Prostate gland (tissue), 2 donors: ENCODE data around the gene PPM1G. TPM values are rescaled to one million over a fixed set of nuclear protein-coding genes. Genes with fewer than 3 reads are reported as not detected.

Experiments
- DNase-seq: peaks from one replicate; pipeline ENCODE4 v3.0.0-alpha.2; 2019; ENCODE audit warnings: low spot score
- H3K27ac ChIP-seq, 2 donors: fragments of 200-600 bp; sonication (generic); 2 replicates each; pipeline ENCODE4 v1.5.1; 2017 to 2019
- H3K27me3 ChIP-seq: fragments of 200-600 bp; sonication (generic); replicated peaks from 2 replicates; pipeline ENCODE4 v1.5.1; 2019; ENCODE audit not compliant: insufficient read depth
- H3K36me3 ChIP-seq, 2 donors: fragments of 200-600 bp; sonication (generic); 1 replicate in 1 of 2; 2 replicates in 1 of 2; pipeline versions ENCODE4 v1.5.1 to v1.8.1; 2017 to 2019
- H3K4me1 ChIP-seq: fragments of 200-600 bp; sonication (generic); replicated peaks from 2 replicates; pipeline ENCODE4 v1.5.1; 2019
- H3K4me3 ChIP-seq, 2 donors: fragments of 200-600 bp; sonication (generic); 2 replicates each; pipeline ENCODE4 v1.5.1; 2017 to 2019
- H3K9me3 ChIP-seq: fragments of 200-600 bp; sonication (generic); 2 replicates; pipeline ENCODE4 v1.5.1; 2017
- POLR2A ChIP-seq: fragments of 450-650 bp; IDR thresholded peaks from one replicate; pipeline ENCODE4 v1.6.1; 2016; ENCODE audit warnings: antibody characterized with exemption, mild to moderate bottlenecking
- POLR2AphosphoS5 ChIP-seq: sonication (generic); formaldehyde crosslinking; IDR thresholded peaks from one replicate; pipeline ENCODE4 v1.6.1; 2017; ENCODE audit warnings: antibody characterized with exemption
- WGBS: methylation state at CpG from one replicate; pipeline ENCODE4 v1.1.5; 2018; 5-methylcytosine and 5-hydroxymethylcytosine counted together
- intact Hi-C: fragments of 100-400 bp; cut with DNase I; formaldehyde crosslinking; loops from one replicate; pipeline ENCODE4 v1.14.2; 2022
- total RNA-seq, 2 donors: library from RNA; depleted of rRNA; stranded (reverse); fragments of >200 nt; gene quantifications; one replicate each; pipeline ENCODE4 v1.1.0, GENCODE V29; 2016
- TF ChIP-seq, protein P1 (sequence below), 4 experiments: fragments of 200-600 bp in 2 of 4; fragments of 450-650 bp in 2 of 4; sonication (generic) in 2 of 4; IDR thresholded peaks; 1 replicate in 3 of 4; 2 replicates in 1 of 4; pipeline ENCODE4 v1.5.1; 2016 to 2019; ENCODE audit warnings: antibody characterized with exemption in 4 of 4, mild to moderate bottlenecking in 2 of 4, moderate library complexity in 2 of 4

PPM1G gene
- total RNA-seq, 2 donors from 2014 or later = 57.2 to 65.4 TPM

GRCh38 chr2:27378809-27379290 lies 30.5 kb downstream of the PPM1G start:
- H3K4me3 ChIP-seq = no peak overlapping the region
- intact Hi-C loops = loop anchor here (10.0 kb wide), 1 partner anchor 164 kb away; the partner anchor contains the start of genes ATRAID, CAD and SLC5A6
- no peaks in the 10 kb centered on the region for H3K27me3 ChIP-seq
- H3K27ac ChIP-seq = no peak overlapping the region
- 84% methylated on average over 9 of the region's 9 CpGs for WGBS
- no peaks in the 10 kb centered on the region for H3K9me3 ChIP-seq
- TF ChIP-seq POLR2A (no peak), POLR2AphosphoS5 (no peak)
- TF ChIP-seq, protein P1, sequence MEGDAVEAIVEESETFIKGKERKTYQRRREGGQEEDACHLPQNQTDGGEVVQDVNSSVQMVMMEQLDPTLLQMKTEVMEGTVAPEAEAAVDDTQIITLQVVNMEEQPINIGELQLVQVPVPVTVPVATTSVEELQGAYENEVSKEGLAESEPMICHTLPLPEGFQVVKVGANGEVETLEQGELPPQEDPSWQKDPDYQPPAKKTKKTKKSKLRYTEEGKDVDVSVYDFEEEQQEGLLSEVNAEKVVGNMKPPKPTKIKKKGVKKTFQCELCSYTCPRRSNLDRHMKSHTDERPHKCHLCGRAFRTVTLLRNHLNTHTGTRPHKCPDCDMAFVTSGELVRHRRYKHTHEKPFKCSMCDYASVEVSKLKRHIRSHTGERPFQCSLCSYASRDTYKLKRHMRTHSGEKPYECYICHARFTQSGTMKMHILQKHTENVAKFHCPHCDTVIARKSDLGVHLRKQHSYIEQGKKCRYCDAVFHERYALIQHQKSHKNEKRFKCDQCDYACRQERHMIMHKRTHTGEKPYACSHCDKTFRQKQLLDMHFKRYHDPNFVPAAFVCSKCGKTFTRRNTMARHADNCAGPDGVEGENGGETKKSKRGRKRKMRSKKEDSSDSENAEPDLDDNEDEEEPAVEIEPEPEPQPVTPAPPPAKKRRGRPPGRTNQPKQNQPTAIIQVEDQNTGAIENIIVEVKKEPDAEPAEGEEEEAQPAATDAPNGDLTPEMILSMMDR (IDR thresholded peaks at IDR 0.05) = no peak
- peaks cover 17 to 24% of the 10 kb centered on the region in 2 donors for H3K36me3 ChIP-seq
- DNase-seq = no peak
- peaks cover 5% of the 10 kb centered on the region for H3K4me1 ChIP-seq

DNA sequence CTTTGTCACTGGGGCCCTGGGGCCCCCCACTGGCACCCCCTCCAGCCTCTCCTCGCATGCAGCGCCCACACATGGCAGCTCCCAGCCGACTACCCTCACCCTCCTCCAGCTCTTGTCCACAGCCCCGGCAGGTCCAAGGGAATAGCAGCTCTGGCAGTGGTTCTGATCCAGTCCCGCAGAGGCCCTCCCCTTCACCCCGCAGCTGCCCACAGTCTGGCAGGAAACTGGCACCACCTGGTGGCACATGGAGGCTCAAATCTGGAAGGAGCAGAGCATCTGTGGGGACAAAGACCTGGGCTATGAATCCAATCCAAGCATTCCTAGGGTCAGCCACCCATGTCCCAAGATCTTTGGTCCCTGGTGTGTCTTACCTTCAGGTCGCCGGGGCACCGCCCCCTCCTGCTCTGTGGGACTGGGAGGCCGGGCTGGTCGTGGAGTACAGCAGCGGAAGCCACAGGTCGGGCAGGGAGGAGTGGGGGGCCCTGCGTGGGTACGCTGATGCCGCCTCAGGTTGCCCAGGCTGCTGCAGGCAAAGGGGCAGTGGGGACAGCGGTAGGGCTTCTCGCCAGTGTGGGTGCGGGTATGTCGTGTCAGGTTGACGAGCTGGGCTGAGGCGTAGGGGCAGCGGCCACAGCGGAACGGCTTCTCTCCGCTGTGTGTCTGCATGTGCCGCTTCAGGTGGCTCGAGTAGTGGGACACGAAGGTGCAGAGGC lies 31.1 kb downstream of the PPM1G start:
- TF ChIP-seq POLR2A = no peak
- TF ChIP-seq, protein P1 (IDR thresholded peaks at IDR 0.05) = peak in 1 of 4 experiments; percentile 11
- Histone ChIP-seq H3K4me3 (no peak overlapping the region), H3K4me1 (peaks cover 5% of the 10 kb centered on the region), H3K9me3 (no peaks in the 10 kb centered on the region), H3K36me3 (peaks cover 14 to 20% of the 10 kb centered on the region in 2 donors), H3K27ac (no peak overlapping the region), H3K27me3 (no peaks in the 10 kb centered on the region)
- intact Hi-C loops = loop anchor here (10.0 kb wide), 1 partner anchor 163 kb away; the partner anchor contains the start of genes ATRAID, CAD and SLC5A6
- DNase-seq = no peak
- WGBS = 65% methylated on average over 28 of the region's 29 CpGs

GRCh38 chr2:27377618-27378095 lies 31.7 kb downstream of the PPM1G start:
- 85% methylated on average over 18 of the region's 18 CpGs for WGBS
- no peak for DNase-seq
- TF ChIP-seq POLR2AphosphoS5 = no peak
- TF ChIP-seq, protein P1 (IDR thresholded peaks at IDR 0.05) = no peak
- TF ChIP-seq POLR2A = no peak
- no peak overlapping the region for H3K4me3 ChIP-seq
- intact Hi-C loops = loop anchor here (10.0 kb wide), 1 partner anchor 163 kb away; the partner anchor contains the start of genes ATRAID, CAD and SLC5A6
- peaks cover 9% of the 10 kb centered on the region for H3K4me1 ChIP-seq
- no peaks in the 10 kb centered on the region for H3K27me3 ChIP-seq
- no peak overlapping the region for H3K27ac ChIP-seq
- peaks cover 13 to 20% of the 10 kb centered on the region in 2 donors for H3K36me3 ChIP-seq
- no peaks in the 10 kb centered on the region for H3K9me3 ChIP-seq

DNA sequence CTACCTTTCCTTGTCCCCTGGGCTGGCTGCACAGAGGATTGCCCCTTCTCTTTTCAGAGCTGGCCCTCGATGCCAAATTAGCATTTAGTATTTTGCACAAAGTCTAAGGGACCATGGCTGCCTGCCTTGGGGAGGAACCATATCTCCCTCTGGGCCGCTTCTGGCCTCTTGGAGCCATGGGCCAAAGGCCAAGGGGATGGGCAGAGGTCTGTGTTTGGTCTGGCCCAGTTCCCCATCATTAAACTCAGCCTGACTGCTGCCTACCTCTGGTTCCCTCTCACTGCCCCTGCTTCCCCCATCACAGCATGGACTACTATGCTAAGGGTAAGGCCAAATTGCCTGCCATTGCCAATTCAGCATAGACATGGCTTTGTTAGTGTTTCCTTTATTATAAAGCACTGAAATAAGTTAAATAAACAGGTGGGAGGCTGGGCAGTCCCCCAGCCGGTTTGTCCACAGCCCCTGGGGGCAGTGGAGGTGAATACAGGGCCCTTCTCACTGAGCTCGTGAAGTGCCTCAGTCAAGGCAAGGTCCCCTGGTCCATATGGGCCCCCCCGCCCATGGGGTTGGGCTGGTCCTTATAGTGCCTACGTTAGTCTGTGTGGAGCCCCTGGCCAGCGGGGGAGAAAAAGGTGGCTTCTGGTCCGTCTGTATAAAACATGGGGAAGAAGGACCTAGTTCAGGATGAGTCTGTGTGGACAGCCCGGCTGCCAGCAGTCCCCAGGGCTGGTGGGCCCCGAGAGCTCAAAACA lies 32.3 kb downstream of the PPM1G start:
- intact Hi-C loops = loop anchor here (10.0 kb wide), 1 partner anchor 162 kb away; the partner anchor contains the start of genes ATRAID, CAD and SLC5A6
- Histone ChIP-seq H3K27me3 (no peaks in the 10 kb centered on the region), H3K9me3 (no peaks in the 10 kb centered on the region), H3K27ac (no peak overlapping the region), H3K4me3 (no peak overlapping the region), H3K36me3 (peaks cover 13 to 20% of the 10 kb centered on the region in 2 donors), H3K4me1 (peaks cover 13% of the 10 kb centered on the region)
- 59% methylated on average over 10 of the region's 10 CpGs for WGBS
- DNase-seq = no peak
- TF ChIP-seq POLR2A = no peak
- TF ChIP-seq, protein P1 (IDR thresholded peaks at IDR 0.05) = no peak
- no peak for TF ChIP-seq POLR2AphosphoS5
